K562 (cell line): ENCODE data around the gene CADPS2.

ENCODE experiments used
- EZH2 ChIP-seq: IDR thresholded peaks from 2 replicates; pipeline ENCODE4 v1.6.1; 2012; ENCODE audit warnings: low read depth, mild to moderate bottlenecking, inconsistent platforms, low read length, borderline replicate concordance
- HDGF ChIP-seq: fragments of 450-650 bp; IDR thresholded peaks from 2 replicates; pipeline ENCODE4 v1.6.1; 2016
- KLF16 ChIP-seq: IDR thresholded peaks from 2 replicates; pipeline ENCODE4 v1.6.1; 2016; ENCODE audit warnings: antibody characterized with exemption
- PCBP2 ChIP-seq: fragments of 200-400 bp; formaldehyde crosslinking; IDR thresholded peaks from 2 replicates; pipeline ENCODE4 v1.6.1; 2018; ENCODE audit warnings: low read length, low read depth, mild to moderate bottlenecking, moderate library complexity; ENCODE audit not compliant: poor library complexity, severe bottlenecking
- POLR2A ChIP-seq: fragments of 450-650 bp; conservative IDR thresholded peaks from 2 replicates; pipeline ENCODE4 v1.6.1; 2016
- RAD51 ChIP-seq: fragments of 450-650 bp; IDR thresholded peaks from 2 replicates; pipeline ENCODE4 v1.7.1; 2016; ENCODE audit warnings: low read depth, mild to moderate bottlenecking, borderline replicate concordance
- ZFP1 ChIP-seq: fragments of 450-650 bp; formaldehyde crosslinking; IDR thresholded peaks from 2 replicates; pipeline ENCODE4 v1.4.0; 2020; ENCODE audit warnings: mild to moderate bottlenecking, mixed read lengths
- TF ChIP-seq, protein P1 (sequence below), 3 experiments: IDR thresholded peaks in 2 of 3; conservative IDR thresholded peaks in 1 of 3; 2 replicates each; pipeline ENCODE4 v1.5.1; 2011 to 2012; ENCODE audit warnings: low read length in 3 of 3, mild to moderate bottlenecking in 3 of 3, control low read depth in 2 of 3, improper control_type of control experiment in 1 of 3, inconsistent platforms in 1 of 3, low read depth in 1 of 3, mixed read lengths in 1 of 3, moderate library complexity in 1 of 3; ENCODE audit not compliant: insufficient read depth in 2 of 3
- TF ChIP-seq, protein P2 (sequence below): fragments of 250-450 bp; sonication (Bioruptor Pico); IDR thresholded peaks from 2 replicates; pipeline ENCODE4 v1.5.0; 2022; ENCODE audit warnings: mild to moderate bottlenecking

DNA sequence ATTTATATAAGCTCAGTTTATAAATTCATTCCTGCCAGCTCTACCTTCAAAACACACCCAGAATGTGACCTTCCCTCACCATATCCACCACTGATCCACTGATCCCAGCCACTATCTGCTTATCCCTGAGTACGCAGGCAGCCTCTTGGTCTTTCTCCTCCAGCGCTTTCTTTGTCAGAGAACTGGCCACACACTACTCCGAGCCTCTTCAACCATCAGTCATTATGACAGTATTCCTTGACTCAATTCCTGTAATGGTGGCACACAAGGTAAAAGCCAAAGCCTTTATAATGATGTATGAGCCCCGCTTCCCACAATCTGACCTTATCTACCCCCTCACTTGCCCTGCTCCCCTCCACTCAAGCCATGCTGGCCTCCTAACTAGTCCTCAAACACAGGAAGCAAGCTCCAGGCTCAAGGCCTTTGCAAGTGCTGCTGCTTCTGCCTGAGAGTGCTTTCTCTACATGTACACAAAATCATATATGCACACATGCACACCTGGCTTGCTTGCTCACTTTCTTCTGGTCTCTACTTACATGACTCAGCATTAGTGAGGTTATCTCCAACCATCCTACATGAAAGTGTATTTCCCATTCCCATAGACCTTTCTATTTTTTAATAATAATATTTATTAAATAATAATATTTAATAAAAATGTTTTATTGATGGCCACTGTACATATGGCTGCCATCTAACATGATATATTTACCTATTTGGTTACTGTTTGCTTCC lies 431.3 kb downstream of the CADPS2 start:
- TF ChIP-seq, protein P1, sequence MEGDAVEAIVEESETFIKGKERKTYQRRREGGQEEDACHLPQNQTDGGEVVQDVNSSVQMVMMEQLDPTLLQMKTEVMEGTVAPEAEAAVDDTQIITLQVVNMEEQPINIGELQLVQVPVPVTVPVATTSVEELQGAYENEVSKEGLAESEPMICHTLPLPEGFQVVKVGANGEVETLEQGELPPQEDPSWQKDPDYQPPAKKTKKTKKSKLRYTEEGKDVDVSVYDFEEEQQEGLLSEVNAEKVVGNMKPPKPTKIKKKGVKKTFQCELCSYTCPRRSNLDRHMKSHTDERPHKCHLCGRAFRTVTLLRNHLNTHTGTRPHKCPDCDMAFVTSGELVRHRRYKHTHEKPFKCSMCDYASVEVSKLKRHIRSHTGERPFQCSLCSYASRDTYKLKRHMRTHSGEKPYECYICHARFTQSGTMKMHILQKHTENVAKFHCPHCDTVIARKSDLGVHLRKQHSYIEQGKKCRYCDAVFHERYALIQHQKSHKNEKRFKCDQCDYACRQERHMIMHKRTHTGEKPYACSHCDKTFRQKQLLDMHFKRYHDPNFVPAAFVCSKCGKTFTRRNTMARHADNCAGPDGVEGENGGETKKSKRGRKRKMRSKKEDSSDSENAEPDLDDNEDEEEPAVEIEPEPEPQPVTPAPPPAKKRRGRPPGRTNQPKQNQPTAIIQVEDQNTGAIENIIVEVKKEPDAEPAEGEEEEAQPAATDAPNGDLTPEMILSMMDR (IDR thresholded peaks at IDR 0.05 in 2 of 3, conservative IDR thresholded peaks at IDR 0.05 in 1 of 3; ENCODE audit: insufficient read depth in 2 of 3, low read depth in 1 of 3, low read length in 3 of 3) = no peak
- TF ChIP-seq PCBP2 = no peak
- TF ChIP-seq POLR2A = no peak
- TF ChIP-seq EZH2 = no peak
- TF ChIP-seq ZFP1 (CRISPR knock-in tag) = no peak
- TF ChIP-seq RAD51 = no peak
- TF ChIP-seq KLF16 = no peak
- TF ChIP-seq HDGF = no peak
- TF ChIP-seq, protein P2, sequence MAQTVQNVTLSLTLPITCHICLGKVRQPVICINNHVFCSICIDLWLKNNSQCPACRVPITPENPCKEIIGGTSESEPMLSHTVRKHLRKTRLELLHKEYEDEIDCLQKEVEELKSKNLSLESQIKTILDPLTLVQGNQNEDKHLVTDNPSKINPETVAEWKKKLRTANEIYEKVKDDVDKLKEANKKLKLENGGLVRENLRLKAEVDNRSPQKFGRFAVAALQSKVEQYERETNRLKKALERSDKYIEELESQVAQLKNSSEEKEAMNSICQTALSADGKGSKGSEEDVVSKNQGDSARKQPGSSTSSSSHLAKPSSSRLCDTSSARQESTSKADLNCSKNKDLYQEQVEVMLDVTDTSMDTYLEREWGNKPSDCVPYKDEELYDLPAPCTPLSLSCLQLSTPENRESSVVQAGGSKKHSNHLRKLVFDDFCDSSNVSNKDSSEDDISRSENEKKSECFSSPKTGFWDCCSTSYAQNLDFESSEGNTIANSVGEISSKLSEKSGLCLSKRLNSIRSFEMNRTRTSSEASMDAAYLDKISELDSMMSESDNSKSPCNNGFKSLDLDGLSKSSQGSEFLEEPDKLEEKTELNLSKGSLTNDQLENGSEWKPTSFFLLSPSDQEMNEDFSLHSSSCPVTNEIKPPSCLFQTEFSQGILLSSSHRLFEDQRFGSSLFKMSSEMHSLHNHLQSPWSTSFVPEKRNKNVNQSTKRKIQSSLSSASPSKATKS (CRISPR knock-in tag) = no peak
